ENCODE measurements around the gene OPN1LW.

DNA sequence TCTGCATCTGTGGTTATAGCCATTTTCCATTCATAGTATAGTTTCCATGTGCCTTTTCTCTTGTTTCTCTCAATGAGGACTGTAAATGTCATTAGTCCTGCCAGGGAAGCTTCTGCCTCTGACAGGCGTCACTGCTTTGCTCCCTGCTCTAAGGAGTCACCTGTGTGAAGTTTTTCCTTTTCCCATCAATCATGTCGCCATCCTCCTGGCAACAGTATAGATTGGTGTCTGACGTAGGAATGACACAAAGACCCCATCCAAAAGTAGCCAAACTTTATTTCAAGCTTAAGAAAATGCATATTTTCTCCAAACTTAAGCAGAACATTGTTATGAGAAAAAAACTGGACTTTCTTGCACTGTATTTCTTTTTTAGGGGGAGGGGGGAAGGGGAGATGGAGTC lies 23.5 kb upstream of the OPN1LW start:
- TF ChIP-seq, protein P1, sequence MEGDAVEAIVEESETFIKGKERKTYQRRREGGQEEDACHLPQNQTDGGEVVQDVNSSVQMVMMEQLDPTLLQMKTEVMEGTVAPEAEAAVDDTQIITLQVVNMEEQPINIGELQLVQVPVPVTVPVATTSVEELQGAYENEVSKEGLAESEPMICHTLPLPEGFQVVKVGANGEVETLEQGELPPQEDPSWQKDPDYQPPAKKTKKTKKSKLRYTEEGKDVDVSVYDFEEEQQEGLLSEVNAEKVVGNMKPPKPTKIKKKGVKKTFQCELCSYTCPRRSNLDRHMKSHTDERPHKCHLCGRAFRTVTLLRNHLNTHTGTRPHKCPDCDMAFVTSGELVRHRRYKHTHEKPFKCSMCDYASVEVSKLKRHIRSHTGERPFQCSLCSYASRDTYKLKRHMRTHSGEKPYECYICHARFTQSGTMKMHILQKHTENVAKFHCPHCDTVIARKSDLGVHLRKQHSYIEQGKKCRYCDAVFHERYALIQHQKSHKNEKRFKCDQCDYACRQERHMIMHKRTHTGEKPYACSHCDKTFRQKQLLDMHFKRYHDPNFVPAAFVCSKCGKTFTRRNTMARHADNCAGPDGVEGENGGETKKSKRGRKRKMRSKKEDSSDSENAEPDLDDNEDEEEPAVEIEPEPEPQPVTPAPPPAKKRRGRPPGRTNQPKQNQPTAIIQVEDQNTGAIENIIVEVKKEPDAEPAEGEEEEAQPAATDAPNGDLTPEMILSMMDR (IDR thresholded peaks at IDR 0.05 in 4 of 5, conservative IDR thresholded peaks at IDR 0.05 in 1 of 5): no peak
- no peak for TF ChIP-seq POLR2A (IDR thresholded peaks at IDR 0.05)

Data from gastrocnemius medialis (tissue), 4 donors.